Keratinocyte (primary cell): Measurements from ENCODE around the gene UGT1A1. TPM values are rescaled to one million over a fixed set of nuclear protein-coding genes. Genes with fewer than 3 reads are reported as not detected.

Experiments used
- DNase-seq: peaks from one replicate; pipeline ENCODE4 v3.0.0-alpha.2; 2011; ENCODE audit warnings: low read depth, missing footprints, low spot score
- FAIRE-seq: peaks from 2 replicates; lab custom pipeline; 2011; peaks lifted over from hg19 to GRCh38; lab: Jason Lieb, UNC
- H2AFZ ChIP-seq: 2 replicates; pipeline ENCODE4 v1.6.0; 2012; ENCODE audit warnings: low read length, control low read depth, inconsistent platforms; ENCODE audit not compliant: control insufficient read depth
- H3K27ac ChIP-seq: 2 replicates; pipeline ENCODE4 v1.5.1; 2011; ENCODE audit warnings: low read length; ENCODE audit not compliant: control insufficient read depth, insufficient read depth
- H3K27me3 ChIP-seq: 3 replicates; pipeline ENCODE4 v1.6.0; 2011; ENCODE audit warnings: low read length; ENCODE audit not compliant: control insufficient read depth, insufficient read depth; ENCODE audit errors: extremely low read depth
- H3K36me3 ChIP-seq, 2 experiments: 2 replicates in 1 of 2; 3 replicates in 1 of 2; pipeline ENCODE4 v1.5.1; 2011; ENCODE audit warnings: low read length in 2 of 2, mild to moderate bottlenecking in 1 of 2; ENCODE audit not compliant: control insufficient read depth in 2 of 2, insufficient read depth in 2 of 2; ENCODE audit errors: extremely low read depth in 1 of 2
- H3K4me1 ChIP-seq: 3 replicates; pipeline ENCODE4 v1.5.1; 2011; ENCODE audit warnings: low read length; ENCODE audit not compliant: control insufficient read depth, insufficient read depth; ENCODE audit errors: extremely low read depth
- H3K4me2 ChIP-seq: 3 replicates; pipeline ENCODE4 v1.6.0; 2011; ENCODE audit warnings: low read depth, low read length; ENCODE audit not compliant: control insufficient read depth, insufficient read depth; ENCODE audit errors: extremely low read depth
- H3K4me3 ChIP-seq, 3 experiments: fragments of 200-600 bp in 1 of 3; sonication (generic) in 1 of 3; 2 replicates in 2 of 3; 3 replicates in 1 of 3; pipeline ENCODE4 v1.5.1; 2011 to 2016; ENCODE audit warnings: low read length in 3 of 3, mild to moderate bottlenecking in 3 of 3, control low read depth in 2 of 3, inconsistent platforms in 1 of 3, low read depth in 1 of 3, mixed read lengths in 1 of 3, mixed run types in 1 of 3, moderate library complexity in 1 of 3; ENCODE audit not compliant: control insufficient read depth in 2 of 3, insufficient read depth in 2 of 3; ENCODE audit errors: extremely low read depth in 1 of 3
- H3K79me2 ChIP-seq: 2 replicates; pipeline ENCODE4 v1.6.0; 2012; ENCODE audit warnings: low read length; ENCODE audit not compliant: control insufficient read depth, insufficient read depth
- H3K9ac ChIP-seq: 3 replicates; pipeline ENCODE4 v1.6.0; 2011; ENCODE audit warnings: low read length; ENCODE audit not compliant: control insufficient read depth, insufficient read depth; ENCODE audit errors: extremely low read depth
- H3K9me1 ChIP-seq: 3 replicates; pipeline ENCODE4 v1.6.0; 2011; ENCODE audit warnings: low read length; ENCODE audit not compliant: control insufficient read depth, insufficient read depth; ENCODE audit errors: extremely low read depth
- H3K9me3 ChIP-seq: 2 replicates; pipeline ENCODE4 v1.5.1; 2012; ENCODE audit warnings: low read depth, low read length; ENCODE audit not compliant: control insufficient read depth
- H4K20me1 ChIP-seq: 3 replicates; pipeline ENCODE4 v1.6.0; 2011; ENCODE audit warnings: low read length; ENCODE audit not compliant: control insufficient read depth, insufficient read depth; ENCODE audit errors: extremely low read depth
- EZH2 ChIP-seq: IDR thresholded peaks from one replicate; pipeline ENCODE4 v1.6.1; 2012; ENCODE audit warnings: inconsistent platforms, mild to moderate bottlenecking, low read length, moderate library complexity
- dilution Hi-C: fragments of 300-500 bp; cut with MboI; formaldehyde crosslinking; loops from one replicate; pipeline ENCODE4 v1.7.0; 2020; ENCODE audit warnings: low sequenced_read_pairs; ENCODE audit not compliant: extremely low pct_ligation_motif_present
- polyA plus RNA-seq, 5 experiments: library from polyadenylated mRNA; depleted of rRNA in 3 of 5; stranded (reverse) in 3 of 5; stranded (forward) in 1 of 5; unstranded in 1 of 5; fragments of >200 nt; gene quantifications; 1 replicate in 1 of 5; 2 replicates in 3 of 5; 3 replicates in 1 of 5; pipeline versions ENCODE4 v1.2.1 to v1.2.3, GENCODE V29; 2011 to 2012; ENCODE audit warnings: missing spikeins in 2 of 5, low read depth in 1 of 5, low replicate concordance in 1 of 5
- TF ChIP-seq, protein P1 (sequence below), 3 experiments: IDR thresholded peaks in 1 of 3; conservative IDR thresholded peaks in 1 of 3; optimal IDR thresholded peaks in 1 of 3; 2 replicates in 2 of 3; 3 replicates in 1 of 3; pipeline versions ENCODE3 to v1.5.1; 2011; ENCODE audit warnings: low read length in 3 of 3, mild to moderate bottlenecking in 3 of 3, moderate library complexity in 2 of 3, control low read depth in 1 of 3, inconsistent platforms in 1 of 3; ENCODE audit not compliant: insufficient read depth in 2 of 3; ENCODE audit errors: extremely low read depth in 1 of 3

UGT1A1 gene
- polyA plus RNA-seq, 1 donor (not counting 4 experiments of a cell fraction or from before 2014, with no cell fraction given): 2.7 TPM

DNA sequence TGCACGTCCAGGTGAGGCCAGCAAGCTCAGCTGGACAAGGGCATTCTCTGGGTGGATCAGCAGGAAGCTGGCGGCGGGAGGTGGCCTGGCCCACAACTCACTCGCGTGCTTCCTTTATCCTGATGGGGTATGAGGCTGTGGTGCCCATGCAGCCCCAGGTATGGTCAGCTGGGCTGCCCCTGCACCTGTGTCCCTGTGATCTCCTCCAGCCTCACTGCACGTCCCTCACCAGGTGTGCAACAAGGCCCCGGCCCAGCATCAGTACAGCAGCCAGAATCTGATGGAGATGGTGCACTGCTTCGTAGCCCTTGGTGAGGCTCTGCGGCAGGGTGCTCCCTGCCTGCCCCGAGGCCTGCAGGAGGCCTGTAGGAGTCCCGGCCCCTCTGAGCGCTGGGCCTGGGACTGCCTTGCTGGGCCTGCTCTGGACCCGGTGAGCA, 35.7 kb downstream of the UGT1A1 start:
- no peak for FAIRE-seq
- H4K20me1 ChIP-seq: no peaks in the 10 kb centered on the region
- H3K36me3 ChIP-seq: no peaks in the 10 kb centered on the region
- no peak overlapping the region for H2AFZ ChIP-seq
- H3K4me1 ChIP-seq: peaks cover 4% of the 10 kb centered on the region
- dilution Hi-C loops: no loop called here
- DNase-seq: no peak
- no peaks in the 10 kb centered on the region for H3K79me2 ChIP-seq
- no peak overlapping the region for H3K27ac ChIP-seq
- H3K9me1 ChIP-seq: no peaks in the 10 kb centered on the region
- no peak overlapping the region for H3K9ac ChIP-seq
- TF ChIP-seq, protein P1, sequence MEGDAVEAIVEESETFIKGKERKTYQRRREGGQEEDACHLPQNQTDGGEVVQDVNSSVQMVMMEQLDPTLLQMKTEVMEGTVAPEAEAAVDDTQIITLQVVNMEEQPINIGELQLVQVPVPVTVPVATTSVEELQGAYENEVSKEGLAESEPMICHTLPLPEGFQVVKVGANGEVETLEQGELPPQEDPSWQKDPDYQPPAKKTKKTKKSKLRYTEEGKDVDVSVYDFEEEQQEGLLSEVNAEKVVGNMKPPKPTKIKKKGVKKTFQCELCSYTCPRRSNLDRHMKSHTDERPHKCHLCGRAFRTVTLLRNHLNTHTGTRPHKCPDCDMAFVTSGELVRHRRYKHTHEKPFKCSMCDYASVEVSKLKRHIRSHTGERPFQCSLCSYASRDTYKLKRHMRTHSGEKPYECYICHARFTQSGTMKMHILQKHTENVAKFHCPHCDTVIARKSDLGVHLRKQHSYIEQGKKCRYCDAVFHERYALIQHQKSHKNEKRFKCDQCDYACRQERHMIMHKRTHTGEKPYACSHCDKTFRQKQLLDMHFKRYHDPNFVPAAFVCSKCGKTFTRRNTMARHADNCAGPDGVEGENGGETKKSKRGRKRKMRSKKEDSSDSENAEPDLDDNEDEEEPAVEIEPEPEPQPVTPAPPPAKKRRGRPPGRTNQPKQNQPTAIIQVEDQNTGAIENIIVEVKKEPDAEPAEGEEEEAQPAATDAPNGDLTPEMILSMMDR (optimal IDR thresholded peaks at IDR 0.05 in 1 of 3, IDR thresholded peaks at IDR 0.05 in 1 of 3, conservative IDR thresholded peaks at IDR 0.05 in 1 of 3; ENCODE audit: extremely low read depth in 1 of 3, insufficient read depth in 2 of 3, low read length in 3 of 3): no peak
- TF ChIP-seq EZH2: no peak
- H3K27me3 ChIP-seq: no peaks in the 10 kb centered on the region
- H3K4me3 ChIP-seq: no peak overlapping the region
- no peaks in the 10 kb centered on the region for H3K9me3 ChIP-seq
- no peak overlapping the region for H3K4me2 ChIP-seq

DNA sequence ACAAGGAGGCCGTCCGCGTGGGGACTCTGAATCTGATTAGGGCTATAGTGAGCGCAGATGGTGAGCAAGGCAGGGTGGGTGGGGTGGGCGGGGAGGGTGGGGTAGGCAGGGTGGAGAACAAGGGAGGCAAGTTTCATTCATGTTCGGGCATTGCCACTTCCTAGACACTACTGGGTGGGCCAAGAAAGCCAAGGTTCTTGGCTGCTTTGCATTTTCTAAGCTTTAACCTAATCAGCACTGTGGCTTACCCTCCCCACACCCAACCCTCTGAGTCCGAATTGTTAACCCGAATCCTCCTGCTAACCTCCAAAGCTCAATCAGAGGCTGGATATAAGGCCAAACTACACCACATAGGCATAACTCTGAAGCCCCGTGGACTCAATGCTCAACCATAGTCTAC, 36.2 kb downstream of the UGT1A1 start:
- TF ChIP-seq, protein P1 (optimal IDR thresholded peaks at IDR 0.05 in 1 of 3, IDR thresholded peaks at IDR 0.05 in 1 of 3, conservative IDR thresholded peaks at IDR 0.05 in 1 of 3; ENCODE audit: extremely low read depth in 1 of 3, insufficient read depth in 2 of 3, low read length in 3 of 3): no peak
- no peak for TF ChIP-seq EZH2
- Histone ChIP-seq H4K20me1 (no peaks in the 10 kb centered on the region), H3K9me3 (no peaks in the 10 kb centered on the region), H2AFZ (no peak overlapping the region), H3K4me1 (peaks cover 7% of the 10 kb centered on the region), H3K9me1 (no peaks in the 10 kb centered on the region), H3K27ac (no peak overlapping the region), H3K36me3 (no peaks in the 10 kb centered on the region), H3K9ac (no peak overlapping the region), H3K4me3 (no peak overlapping the region), H3K27me3 (no peaks in the 10 kb centered on the region), H3K4me2 (no peak overlapping the region), H3K79me2 (no peaks in the 10 kb centered on the region)
- FAIRE-seq (no peak), DNase-seq (no peak)
- dilution Hi-C loops: no loop called here
